ENCODE results near the gene RIMBP2.
A peak's percentile ranks its signal among the peaks of the same experiment; 100 is the strongest.
"Not testable (repeated sequence)": the region's sequence is repeated elsewhere in the genome, so short reads cannot be mapped to it uniquely, and the experiment has no call there.

RIMBP2 gene

GRCh38 chr12:130738403-130738802, 22.3 kb upstream of the RIMBP2 start:
- DNase-seq, result not testable (repeated sequence)

GRCh38 chr12:130737731-130738130, 21.6 kb upstream of the RIMBP2 start:
- no peak for DNase-seq

- DNase-seq, result no peak
These were observed 13.2 kb upstream of the RIMBP2 start for GRCh38 chr12:130729344-130729743.

DNA sequence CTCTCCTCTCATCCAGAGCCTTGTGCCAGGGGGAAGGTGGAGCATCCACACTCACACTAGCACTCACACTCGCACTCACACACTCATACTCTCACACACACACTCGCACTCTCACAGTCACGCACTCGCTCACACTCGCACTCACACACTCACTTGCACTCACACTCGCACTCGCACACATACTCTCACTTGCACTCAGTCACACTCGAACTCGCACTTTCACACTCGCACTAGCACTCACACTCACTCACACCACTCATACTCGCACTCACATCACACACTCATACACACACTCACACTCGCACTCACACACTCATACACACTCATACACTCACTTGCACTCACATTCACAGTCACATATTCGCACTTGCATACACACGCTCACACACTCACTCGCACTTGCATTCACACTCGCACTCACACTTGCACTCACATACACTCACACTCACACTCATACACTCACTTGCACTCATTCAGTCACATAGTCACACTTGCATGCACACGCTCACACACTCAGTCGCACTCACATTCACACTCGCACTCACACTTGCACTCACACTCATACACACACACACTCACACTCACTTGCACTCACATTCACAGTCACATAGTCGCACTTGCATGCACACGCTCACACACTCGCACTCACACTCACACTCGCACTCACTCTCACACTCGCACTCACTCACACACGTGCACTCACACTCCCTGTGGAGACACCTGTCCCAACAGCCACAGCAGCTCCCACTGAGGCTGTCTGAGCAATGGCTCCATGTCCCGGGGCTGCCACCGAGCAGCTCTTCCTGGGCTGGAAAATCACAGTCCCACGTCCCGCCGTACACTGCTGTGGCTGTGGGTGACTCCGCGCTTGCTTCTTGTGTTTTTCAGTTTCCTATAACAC, 12.3 kb upstream of the RIMBP2 start:
- DNase-seq, result no peak

DNA sequence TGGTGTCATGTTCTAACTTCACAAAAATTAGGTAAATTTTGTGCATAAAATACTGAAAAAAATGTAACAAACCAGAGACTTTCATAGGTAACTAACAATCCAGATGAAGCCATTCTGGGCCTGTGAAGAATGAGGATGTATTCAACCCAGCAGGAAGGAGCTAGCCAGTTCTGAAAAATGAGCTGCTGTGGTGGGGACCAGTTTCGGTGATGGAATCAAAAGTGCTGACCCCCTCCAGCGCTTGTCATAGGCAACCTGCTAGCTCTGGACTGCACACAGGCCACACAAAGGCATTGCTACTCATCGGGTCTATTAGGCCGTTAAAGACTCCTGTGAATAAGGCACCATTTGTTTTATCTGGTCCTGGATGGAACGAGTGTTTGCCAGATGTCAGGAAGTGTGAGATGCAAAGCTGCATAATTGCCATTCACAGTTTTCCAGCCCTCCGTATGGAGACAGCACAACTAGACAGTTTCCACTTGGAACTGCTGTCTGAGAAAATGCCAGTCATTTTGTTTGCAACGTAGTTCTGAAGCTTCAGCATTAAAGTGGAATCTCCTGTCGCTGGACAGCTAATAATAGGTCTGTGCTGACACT, 3.3 kb upstream of the RIMBP2 start:
- DNase-seq, result peak; percentile 53

- DNase-seq, result no peak
These were observed 1.7 kb upstream of the RIMBP2 start for GRCh38 chr12:130717752-130718151.

DNA sequence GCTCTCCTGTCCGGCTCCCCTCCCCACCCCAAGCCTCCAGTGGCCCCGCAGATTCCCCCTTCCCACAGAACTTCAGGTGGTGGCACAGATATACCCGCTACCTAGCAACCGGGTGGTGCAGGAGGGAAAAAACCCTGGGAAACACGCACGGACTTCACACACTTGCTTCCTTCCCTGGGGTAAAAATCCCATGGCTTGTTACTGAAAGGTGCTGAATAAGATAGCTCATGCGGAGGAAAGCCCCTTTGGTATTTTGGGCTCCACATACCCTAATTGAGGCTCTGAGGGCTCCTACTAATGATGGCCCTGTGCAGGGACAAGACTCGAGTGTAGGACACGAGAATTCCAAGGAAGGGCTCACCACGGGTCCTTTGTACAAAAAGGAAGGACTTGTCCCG, 869 bp upstream of the RIMBP2 start:
- no peak for DNase-seq

GRCh38 chr12:130715150-130715997, 725 bp downstream of the RIMBP2 start:
- peak; percentile 58 for DNase-seq

DNA sequence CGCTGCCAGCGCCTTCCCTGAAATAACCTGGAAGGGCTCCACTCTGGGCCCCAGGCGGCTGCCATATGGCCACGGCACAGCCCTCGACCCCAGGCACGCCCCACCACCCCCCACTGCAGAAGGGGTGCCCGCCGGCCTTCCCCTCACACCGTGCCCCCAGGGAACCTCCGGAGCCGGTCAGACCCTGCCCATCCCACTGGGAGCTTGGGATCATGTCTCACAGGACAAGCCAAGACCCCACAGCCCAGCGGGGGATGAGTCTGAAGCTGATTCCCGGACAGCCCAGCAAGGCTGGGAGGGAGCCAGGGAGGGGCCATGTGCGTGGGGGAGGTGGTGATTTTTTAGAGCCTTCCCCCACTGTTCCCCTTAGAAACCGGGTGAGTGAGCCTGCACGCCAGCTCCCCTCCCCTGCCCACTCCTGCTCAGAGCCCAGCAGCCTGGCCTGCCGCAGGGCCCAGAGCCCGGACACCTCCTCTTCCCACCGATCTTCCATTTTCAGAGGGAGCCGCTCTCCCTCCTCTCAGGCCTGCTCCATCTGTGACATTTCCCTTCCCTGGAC, 1.4 kb downstream of the RIMBP2 start:
- DNase-seq, result peak; percentile 41

GRCh38 chr12:130714091-130714590, 2.0 kb downstream of the RIMBP2 start:
- DNase-seq, result peak; percentile 31

GRCh38 chr12:130713581-130713991, 2.5 kb downstream of the RIMBP2 start:
- DNase-seq, result no peak

DNA sequence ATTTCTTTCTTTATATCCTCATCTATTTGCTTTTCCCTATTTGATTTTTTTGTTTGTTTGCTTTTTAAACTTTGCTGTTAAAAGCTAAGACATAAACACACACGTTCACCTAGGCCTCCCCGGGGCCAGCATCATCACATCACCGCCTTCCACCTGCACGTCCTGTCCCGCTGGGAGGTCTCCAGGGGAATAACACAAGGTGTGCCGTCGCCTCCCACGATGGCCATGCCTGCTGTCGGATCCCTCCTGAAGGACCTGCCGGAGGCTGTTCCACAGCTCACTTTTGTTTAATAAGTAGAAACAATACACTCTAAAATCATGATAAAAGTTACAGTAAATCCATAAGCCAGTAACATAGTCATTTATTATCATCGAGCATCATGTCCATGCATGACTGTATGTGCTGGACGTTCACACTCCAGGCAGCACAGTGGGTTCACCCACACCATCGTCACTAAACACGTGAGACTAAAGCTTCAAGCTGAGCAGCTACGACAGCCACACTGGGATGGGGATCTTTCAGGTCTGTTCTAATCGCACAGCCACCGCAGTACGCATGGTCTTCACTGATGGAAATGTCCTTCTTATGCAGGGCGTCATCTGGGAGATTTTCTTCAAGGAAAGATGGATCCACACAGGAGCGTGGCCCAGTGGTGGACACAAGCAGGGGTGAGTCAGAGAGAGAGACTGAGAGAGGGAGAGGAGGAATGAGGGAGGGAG, 3.6 kb downstream of the RIMBP2 start:
- no peak for DNase-seq

DNA sequence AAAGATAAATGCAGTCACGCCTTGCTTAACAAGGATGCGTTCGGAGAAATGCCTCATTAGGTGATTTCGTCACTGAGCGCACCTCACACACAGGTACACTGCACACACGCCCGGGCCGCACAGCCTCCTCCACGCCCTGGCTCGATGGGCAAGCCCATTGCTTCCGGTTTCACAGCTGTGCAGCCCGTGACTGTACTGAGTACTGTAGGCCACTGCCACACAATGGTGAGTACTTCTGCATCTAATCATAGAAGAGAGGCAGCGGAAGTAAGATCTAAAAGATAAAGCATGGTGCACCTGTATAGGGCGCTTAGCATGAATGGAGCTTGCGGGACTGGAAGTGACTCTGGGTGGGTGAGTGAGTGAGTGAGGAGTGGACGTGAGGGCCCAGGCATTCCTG, 4.3 kb downstream of the RIMBP2 start:
- peak; percentile 33 for DNase-seq

DNA sequence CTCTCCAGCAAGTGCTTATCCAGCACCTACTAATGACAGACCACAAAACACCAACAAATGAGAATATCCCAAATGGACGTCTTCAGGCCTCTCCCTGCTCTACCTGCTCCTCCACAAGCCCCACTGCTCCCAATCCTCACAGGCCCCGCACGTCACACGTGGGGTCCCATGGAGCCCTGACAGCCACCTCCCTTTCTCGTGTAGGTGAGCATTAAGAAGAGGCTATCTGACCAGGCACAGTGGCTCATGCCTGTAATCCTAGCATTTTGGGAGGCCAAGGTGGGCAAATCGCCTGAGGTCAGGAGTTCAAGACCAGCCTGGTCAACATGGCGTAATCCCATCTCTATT, 5.4 kb downstream of the RIMBP2 start:
- no peak for DNase-seq

GRCh38 chr12:130709971-130710732, 5.9 kb downstream of the RIMBP2 start:
- no peak for DNase-seq

DNA sequence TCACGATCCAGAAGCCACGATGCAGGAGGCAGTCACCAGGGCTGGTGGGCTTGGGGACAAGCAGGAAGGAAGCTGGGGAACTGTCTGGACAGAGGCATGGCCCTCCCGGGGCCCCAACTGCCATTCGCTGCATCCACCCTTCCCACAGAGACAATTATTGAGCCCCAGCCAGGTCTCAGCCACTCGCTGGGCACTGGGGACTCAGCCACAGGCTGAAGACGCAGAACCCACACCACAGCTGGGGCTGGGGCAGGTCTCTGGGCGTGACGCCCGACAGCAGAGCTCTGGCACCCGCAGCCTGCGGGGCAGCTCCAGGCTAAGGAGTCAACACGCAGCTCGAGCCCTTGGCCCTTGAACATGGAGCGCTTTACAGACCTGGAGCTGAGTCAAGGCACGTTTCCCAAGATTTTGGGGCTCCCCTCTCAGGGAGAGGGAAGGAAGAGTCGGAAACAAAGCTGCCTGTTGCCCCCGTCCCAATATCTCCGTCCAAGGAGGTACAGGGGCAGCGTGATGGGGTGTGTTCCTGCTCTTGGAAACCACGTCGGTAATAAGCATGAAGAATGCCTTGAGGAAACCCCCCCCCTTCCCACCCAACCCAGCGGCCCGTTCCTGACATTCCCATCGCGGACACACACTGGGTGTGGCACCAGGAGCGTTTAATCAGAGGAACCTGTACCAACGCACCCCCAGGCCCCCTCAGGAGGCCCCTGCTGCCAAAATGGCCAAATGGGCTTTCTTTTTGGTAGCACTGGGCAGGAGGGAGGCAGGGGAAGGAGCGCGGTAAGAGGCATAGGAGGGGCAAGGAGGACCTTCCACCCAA, 6.7 kb downstream of the RIMBP2 start:
- DNase-seq, result no peak

GRCh38 chr12:130708648-130709047, 7.5 kb downstream of the RIMBP2 start:
- DNase-seq, result no peak

GRCh38 chr12:130707571-130707891, 8.6 kb downstream of the RIMBP2 start:
- no peak for DNase-seq

DNA sequence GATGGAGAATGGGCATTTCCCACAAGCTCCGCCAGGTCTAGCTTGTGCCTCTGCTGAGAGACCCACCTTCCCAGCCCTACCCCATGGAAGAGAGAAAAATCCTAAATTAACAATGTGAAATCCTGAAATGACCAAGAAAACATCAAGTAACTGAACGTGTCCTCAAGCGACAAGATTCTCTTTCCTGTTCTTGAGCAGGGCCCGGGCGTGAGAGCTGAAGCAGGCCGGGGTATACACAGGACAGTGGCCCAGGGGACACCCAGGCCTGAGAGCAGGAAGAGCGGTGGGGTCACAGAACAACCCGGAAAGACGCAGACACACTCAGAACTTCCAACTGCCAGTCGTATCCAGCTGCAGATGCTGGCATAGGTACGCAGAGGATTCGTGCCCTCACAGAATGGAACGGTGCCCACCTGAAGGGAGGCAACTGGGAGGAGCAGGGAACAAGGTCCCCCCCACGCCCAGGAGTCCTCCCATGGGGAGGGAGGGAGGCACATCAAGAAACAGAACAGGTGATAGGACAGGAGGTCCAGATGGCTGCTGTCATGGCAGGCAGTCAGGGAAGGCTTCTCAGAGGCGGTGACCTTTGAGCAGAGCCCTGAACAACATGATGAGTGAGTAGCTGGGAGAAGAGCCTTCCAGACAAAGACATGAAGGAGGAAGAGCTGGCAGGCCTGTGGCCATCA, 9.1 kb downstream of the RIMBP2 start:
- no peak for DNase-seq

DNA sequence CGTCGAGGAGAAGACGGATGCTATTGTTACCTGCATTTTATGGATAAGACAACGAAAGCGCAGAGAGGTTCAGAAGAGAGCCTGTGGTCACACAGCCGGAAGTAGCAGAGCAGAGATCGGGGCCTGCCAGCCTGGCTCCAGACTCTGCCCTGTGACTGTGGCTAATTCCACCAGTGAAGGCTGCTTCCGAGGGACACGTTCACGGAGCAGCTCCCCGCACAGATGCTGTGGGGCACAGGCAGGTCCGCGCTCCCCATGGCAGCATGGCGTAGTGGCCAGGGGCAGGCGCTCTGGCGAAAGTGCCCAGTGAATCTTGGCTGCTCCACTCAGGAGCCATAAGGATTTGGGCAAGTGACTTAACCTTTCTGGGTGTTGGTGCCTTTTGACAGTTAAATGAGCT, 9.8 kb downstream of the RIMBP2 start:
- DNase-seq, result no peak
